ENCODE measurements around the gene R3HDM1. TPM values are rescaled to one million over a fixed set of nuclear protein-coding genes. Genes with fewer than 3 reads are reported as not detected.

R3HDM1 gene
- polyA plus RNA-seq, 1 experiment = 39.9 TPM

GRCh38 chr2:135663148-135663700, 131.9 kb downstream of the R3HDM1 start:
- CTCF ChIA-PET = interaction anchor here (1.6 kb wide), 1 partner anchor 18 kb away, joined by 4 read pairs; no protein-coding TSS in a partner anchor
- TF ChIP-seq CTCF (IDR thresholded peaks at IDR 0.05; ENCODE audit: insufficient read depth, low read depth, low read length) = no peak
- POLR2A ChIA-PET = no interaction called here
- no peak for DNase-seq (ENCODE audit: low read depth)
- Histone ChIP-seq H3K27me3 (ENCODE audit: control insufficient read depth, insufficient read depth, low read length) (no peaks in the 10 kb centered on the region), H3K36me3 (ENCODE audit: control insufficient read depth, insufficient read depth, low read length) (peaks cover 2% of the 10 kb centered on the region; the same call in 1 of the 2 replicates), H3K4me3 (ENCODE audit: low read depth, low read length) (no peak overlapping the region)

DNA sequence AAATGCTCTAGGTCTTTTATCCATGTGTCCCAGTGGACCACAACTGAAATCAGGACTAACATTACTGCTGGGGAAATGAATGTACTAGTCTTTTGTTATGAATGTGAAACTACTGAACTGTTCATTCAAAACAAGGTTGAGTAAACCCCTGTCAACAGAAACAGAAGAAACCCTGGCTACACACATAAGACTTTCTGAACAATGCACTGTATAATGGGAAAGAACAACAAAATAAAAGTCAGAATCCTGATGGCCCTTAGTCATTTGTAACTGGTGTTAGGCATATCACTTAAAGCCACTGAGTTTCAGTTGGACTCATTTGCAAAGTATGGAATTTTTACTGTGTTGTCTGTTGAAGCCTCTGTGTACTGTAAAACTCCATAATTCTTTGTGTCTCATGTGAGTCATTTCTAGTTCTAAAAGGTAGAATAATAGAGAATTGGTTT, 133.4 kb downstream of the R3HDM1 start:
- Histone ChIP-seq H3K4me3 (ENCODE audit: low read depth, low read length) (no peak overlapping the region), H3K36me3 (ENCODE audit: control insufficient read depth, insufficient read depth, low read length) (0 out of 2 replicates have a peak, but pooled peaks cover 1% of the 10 kb centered on the region), H3K27me3 (ENCODE audit: control insufficient read depth, insufficient read depth, low read length) (no peaks in the 10 kb centered on the region)
- DNase-seq (ENCODE audit: low read depth) = peak; percentile 13
- TF ChIP-seq CTCF (IDR thresholded peaks at IDR 0.05; ENCODE audit: insufficient read depth, low read depth, low read length) = no peak
- ChIA-PET POLR2A (no interaction called here), CTCF (no interaction called here)

- no peak overlapping the region for H3K4me3 ChIP-seq (ENCODE audit: low read depth, low read length)
- ChIA-PET CTCF (no interaction called here), POLR2A (no interaction called here)
- DNase-seq (ENCODE audit: low read depth) = no peak
- no peaks in the 10 kb centered on the region for H3K27me3 ChIP-seq (ENCODE audit: control insufficient read depth, insufficient read depth, low read length)
- TF ChIP-seq CTCF (IDR thresholded peaks at IDR 0.05; ENCODE audit: insufficient read depth, low read depth, low read length) = no peak
- 0 out of 2 replicates have a peak, but pooled peaks cover 1% of the 10 kb centered on the region for H3K36me3 ChIP-seq (ENCODE audit: control insufficient read depth, insufficient read depth, low read length)
Observed at GRCh38 chr2:135667045-135667444, 135.8 kb downstream of the R3HDM1 start.

DNA sequence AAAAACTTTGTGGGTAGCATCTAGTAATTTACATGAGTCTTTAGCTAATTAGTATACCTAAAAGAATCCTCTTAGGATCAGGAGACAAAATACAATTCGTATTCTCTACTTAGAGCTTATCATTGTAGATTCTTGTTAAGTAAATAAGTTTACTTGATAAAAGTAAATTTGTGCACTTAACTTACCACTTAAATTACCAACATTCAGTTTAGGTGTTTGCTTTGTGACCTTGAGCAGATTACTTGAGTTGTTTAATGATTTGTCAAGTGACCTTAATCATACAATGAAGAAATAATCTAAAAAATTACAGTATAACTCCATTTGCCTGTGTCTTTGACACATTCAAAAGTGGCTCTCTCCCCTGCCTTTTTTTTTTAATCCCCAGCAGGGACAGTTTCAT, 143.2 kb downstream of the R3HDM1 start:
- Histone ChIP-seq H3K36me3 (ENCODE audit: control insufficient read depth, insufficient read depth, low read length) (no peaks in the 10 kb centered on the region), H3K4me3 (ENCODE audit: low read depth, low read length) (no peak overlapping the region), H3K27me3 (ENCODE audit: control insufficient read depth, insufficient read depth, low read length) (no peaks in the 10 kb centered on the region)
- ChIA-PET CTCF (interaction anchor here (0.7 kb wide), 1 partner anchor 713 kb away, joined by 3 read pairs; no protein-coding TSS in a partner anchor), POLR2A (no interaction called here)
- DNase-seq (ENCODE audit: low read depth) = no peak
- no peak for TF ChIP-seq CTCF (IDR thresholded peaks at IDR 0.05; ENCODE audit: insufficient read depth, low read depth, low read length)

GRCh38 chr2:135676031-135676430, 144.7 kb downstream of the R3HDM1 start:
- Histone ChIP-seq H3K36me3 (ENCODE audit: control insufficient read depth, insufficient read depth, low read length) (no peaks in the 10 kb centered on the region), H3K4me3 (ENCODE audit: low read depth, low read length) (no peak overlapping the region), H3K27me3 (ENCODE audit: control insufficient read depth, insufficient read depth, low read length) (no peaks in the 10 kb centered on the region)
- TF ChIP-seq CTCF (IDR thresholded peaks at IDR 0.05; ENCODE audit: insufficient read depth, low read depth, low read length) = no peak
- POLR2A ChIA-PET = no interaction called here
- no peak for DNase-seq (ENCODE audit: low read depth)
- CTCF ChIA-PET = interaction anchor here (0.8 kb wide), 1 partner anchor 672 kb away, joined by 3 read pairs; no protein-coding TSS in a partner anchor
